ENCODE data around the gene ATXN1. TPM values are rescaled to one million over a fixed set of nuclear protein-coding genes. Genes with fewer than 3 reads are reported as not detected.
"Not testable (repeated sequence)": the region's sequence is repeated elsewhere in the genome, so short reads cannot be mapped to it uniquely, and the experiment has no call there.

Gene ATXN1
- total RNA-seq, 3 donors from 2014 or later, result 30.4 to 87.3 (median 50.1) TPM

DNA sequence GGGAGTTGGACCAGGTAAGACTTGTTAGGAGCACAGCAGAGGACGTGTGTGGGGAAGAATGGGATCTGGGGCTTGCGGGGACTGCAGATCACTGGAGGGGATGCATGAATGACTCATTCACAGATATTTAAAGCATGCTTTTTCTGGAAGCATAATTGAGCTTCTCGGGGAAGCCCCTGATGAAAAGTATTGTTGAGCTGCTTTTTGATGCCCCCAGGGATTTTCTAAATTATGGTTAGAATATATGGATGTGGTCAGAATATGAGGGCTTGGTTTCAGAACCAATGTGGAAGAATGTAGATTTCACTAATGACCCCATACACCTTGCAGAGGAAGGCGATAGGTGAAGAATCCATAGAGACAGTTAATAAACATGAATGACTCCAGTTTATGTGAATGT, 486.8 kb downstream of the ATXN1 start:
- TF ChIP-seq, protein P1, sequence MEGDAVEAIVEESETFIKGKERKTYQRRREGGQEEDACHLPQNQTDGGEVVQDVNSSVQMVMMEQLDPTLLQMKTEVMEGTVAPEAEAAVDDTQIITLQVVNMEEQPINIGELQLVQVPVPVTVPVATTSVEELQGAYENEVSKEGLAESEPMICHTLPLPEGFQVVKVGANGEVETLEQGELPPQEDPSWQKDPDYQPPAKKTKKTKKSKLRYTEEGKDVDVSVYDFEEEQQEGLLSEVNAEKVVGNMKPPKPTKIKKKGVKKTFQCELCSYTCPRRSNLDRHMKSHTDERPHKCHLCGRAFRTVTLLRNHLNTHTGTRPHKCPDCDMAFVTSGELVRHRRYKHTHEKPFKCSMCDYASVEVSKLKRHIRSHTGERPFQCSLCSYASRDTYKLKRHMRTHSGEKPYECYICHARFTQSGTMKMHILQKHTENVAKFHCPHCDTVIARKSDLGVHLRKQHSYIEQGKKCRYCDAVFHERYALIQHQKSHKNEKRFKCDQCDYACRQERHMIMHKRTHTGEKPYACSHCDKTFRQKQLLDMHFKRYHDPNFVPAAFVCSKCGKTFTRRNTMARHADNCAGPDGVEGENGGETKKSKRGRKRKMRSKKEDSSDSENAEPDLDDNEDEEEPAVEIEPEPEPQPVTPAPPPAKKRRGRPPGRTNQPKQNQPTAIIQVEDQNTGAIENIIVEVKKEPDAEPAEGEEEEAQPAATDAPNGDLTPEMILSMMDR (IDR thresholded peaks at IDR 0.05), result no peak
- intact Hi-C loops (cut with DNase I, micrococcal nuclease), result no loop called here
- Histone ChIP-seq H3K36me3 (ENCODE audit: low read depth) (no peaks in the 10 kb centered on the region), H3K9me3 (no peaks in the 10 kb centered on the region), H3K4me3 (no peak overlapping the region), H3K4me1 (ENCODE audit: low read depth) (no peaks in the 10 kb centered on the region)
- DNase-seq (no peak), ATAC-seq (no peak)

DNA sequence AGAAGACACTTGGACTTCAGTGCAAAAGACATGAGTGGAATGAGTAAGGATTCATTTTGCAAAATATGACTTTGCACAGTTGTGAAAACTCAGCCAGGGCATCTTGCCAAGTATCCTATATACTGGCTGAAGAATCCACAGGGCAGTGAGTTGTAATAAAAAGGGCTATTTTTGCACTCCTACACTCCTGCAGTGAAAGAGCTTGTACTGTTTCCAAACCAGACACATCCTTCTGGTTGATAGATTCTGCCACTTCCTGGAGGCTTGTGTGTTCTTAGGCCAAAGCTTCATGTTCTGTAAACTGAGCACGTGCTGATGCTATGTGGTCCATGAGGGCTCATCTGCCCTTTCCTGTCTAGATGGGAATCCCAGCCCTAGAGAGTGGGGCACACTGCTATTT, 488.0 kb downstream of the ATXN1 start:
- ATAC-seq (no peak), DNase-seq (no peak)
- intact Hi-C loops (cut with DNase I, micrococcal nuclease), result no loop called here
- H3K4me3 ChIP-seq, result no peak overlapping the region
- H3K36me3 ChIP-seq (ENCODE audit: low read depth), result no peaks in the 10 kb centered on the region
- TF ChIP-seq, protein P1 (IDR thresholded peaks at IDR 0.05), result no peak
- H3K9me3 ChIP-seq, result no peaks in the 10 kb centered on the region
- H3K4me1 ChIP-seq (ENCODE audit: low read depth), result no peaks in the 10 kb centered on the region

GRCh38 chr6:16272201-16272600, 489.1 kb downstream of the ATXN1 start:
- no peaks in the 10 kb centered on the region for H3K36me3 ChIP-seq (ENCODE audit: low read depth)
- intact Hi-C loops (cut with DNase I, micrococcal nuclease), result no loop called here
- TF ChIP-seq, protein P1 (IDR thresholded peaks at IDR 0.05), result no peak
- H3K9me3 ChIP-seq, result no peaks in the 10 kb centered on the region
- no peak for ATAC-seq
- no peak overlapping the region for H3K4me3 ChIP-seq
- H3K4me1 ChIP-seq (ENCODE audit: low read depth), result no peaks in the 10 kb centered on the region
- no peak for DNase-seq

GRCh38 chr6:16271428-16271827, 489.8 kb downstream of the ATXN1 start:
- Histone ChIP-seq H3K4me1 (ENCODE audit: low read depth) (no peaks in the 10 kb centered on the region), H3K9me3 (no peaks in the 10 kb centered on the region), H3K4me3 (no peak overlapping the region), H3K36me3 (ENCODE audit: low read depth) (no peaks in the 10 kb centered on the region)
- ATAC-seq (no peak), DNase-seq (no peak)
- intact Hi-C loops (cut with DNase I, micrococcal nuclease), result no loop called here
- TF ChIP-seq, protein P1 (IDR thresholded peaks at IDR 0.05), result no peak

- Histone ChIP-seq H3K4me3 (no peak overlapping the region), H3K4me1 (ENCODE audit: low read depth) (no peaks in the 10 kb centered on the region), H3K9me3 (no peaks in the 10 kb centered on the region), H3K36me3 (ENCODE audit: low read depth) (no peaks in the 10 kb centered on the region)
- intact Hi-C loops (cut with DNase I, micrococcal nuclease), result no loop called here
- no peak for DNase-seq
- TF ChIP-seq, protein P1 (IDR thresholded peaks at IDR 0.05), result no peak
- ATAC-seq, result no peak
Measured at GRCh38 chr6:16270178-16270794, 491.0 kb downstream of the ATXN1 start.

DNA sequence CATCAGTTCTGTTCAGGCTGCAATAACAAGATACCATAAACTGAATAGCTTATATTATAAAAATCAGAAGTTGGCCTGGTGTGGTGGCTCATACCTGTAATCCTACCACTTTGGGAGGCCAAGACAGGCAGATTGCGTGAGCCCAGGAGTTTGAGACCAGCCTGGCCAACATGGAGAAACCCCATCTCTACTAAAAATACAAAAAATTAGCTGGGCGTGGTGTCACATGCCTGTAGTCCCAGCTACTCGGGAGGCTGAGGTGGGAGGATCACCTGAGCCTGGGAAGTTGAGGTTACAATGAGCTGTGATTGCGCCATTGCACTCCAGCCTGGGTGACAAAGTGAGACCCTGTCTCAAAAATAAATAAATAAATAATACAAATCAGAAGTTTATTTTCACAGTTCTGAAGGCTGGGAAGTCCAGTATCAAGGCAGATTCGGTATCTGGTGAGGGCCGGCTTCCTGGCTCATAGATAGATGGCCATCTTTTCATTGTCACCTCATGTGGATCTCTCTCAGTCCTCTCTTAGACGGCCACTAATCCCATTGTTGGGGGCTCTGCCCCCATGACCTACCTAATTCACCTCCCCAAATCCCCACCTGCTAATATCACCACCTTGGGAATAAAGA, 491.7 kb downstream of the ATXN1 start:
- H3K4me3 ChIP-seq; DNase-seq; ATAC-seq; H3K4me1 ChIP-seq (ENCODE audit: low read depth); H3K36me3 ChIP-seq (ENCODE audit: low read depth); intact Hi-C loops (cut with DNase I, micrococcal nuclease); H3K9me3 ChIP-seq: not testable (repeated sequence)

Measured in mucosa of descending colon (tissue), 3 donors.